ENCODE results near the gene MINDY4. TPM values are rescaled to one million over a fixed set of nuclear protein-coding genes. Genes with fewer than 3 reads are reported as not detected.

Gene MINDY4
- total and polyA plus RNA-seq, 2 donors (not counting 1 experiment from before 2014, with no cell fraction given): 0.12 to 1.1 TPM

DNA sequence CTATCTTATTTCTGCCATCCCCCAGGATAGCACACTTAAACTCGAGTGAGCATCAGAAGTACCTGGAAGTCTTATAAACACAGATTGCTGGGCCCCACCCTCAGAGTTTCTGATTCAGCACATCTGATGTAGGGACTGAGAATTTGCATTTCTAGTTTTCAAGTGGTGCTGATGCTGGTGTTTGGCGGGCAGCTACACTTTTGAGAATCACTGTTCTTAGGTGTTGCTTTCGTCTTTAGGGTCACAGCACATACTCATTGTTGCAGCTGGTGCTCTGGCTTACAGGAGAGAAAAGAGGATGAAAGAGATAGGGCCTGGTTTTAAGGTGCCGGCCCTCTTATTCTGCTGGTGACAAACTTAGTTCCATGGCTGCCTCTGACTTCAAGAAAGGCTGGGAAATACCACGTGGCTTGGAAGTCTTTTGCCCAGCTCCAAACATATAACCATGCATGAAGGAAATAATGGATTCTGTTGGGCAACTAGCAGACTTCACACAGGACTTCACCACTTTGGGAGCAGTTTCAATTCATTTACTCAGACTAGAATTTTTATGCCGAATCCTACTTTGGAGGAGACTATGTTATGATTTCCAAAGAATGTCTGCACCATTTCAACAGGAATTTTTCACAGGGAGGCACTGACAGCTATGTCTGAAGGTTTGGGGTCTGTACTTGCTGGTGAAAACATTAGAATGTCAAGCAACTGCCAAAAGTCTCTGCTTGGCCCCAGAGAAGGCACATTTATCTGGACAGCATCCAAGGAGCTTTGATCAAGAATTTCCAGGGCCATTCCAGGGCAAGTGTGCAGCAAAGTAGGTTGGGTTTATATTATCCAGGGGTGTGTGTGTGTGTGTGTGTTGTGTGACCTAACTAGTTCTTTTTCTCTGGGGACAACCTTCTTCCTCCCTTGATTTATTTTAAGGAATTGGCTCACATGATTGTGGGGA is 6.9 kb upstream of the MINDY4 start:
- Histone ChIP-seq H3K4me2 (replicated peaks; ENCODE audit: low read depth, low read length, poor library complexity, severe bottlenecking) (no peak overlapping the region), H4K20me1 (ENCODE audit: control insufficient read depth, insufficient read depth, low read length, poor library complexity, severe bottlenecking) (no peaks in the 10 kb centered on the region), H3K4me1 (ENCODE audit: control insufficient read depth in 2 of 2, insufficient read depth in 2 of 2, low read length in 2 of 2) (no peaks in the 10 kb centered on the region), H3K79me2 (ENCODE audit: control insufficient read depth, insufficient read depth, low read length) (no peaks in the 10 kb centered on the region), H3K27me3 (replicated peaks in 1 of 4; ENCODE audit: control extremely low read depth in 1 of 4, control insufficient read depth in 3 of 4, insufficient read depth in 4 of 4, low read length in 3 of 4) (peaks cover 0 to 9% (median 2%) of the 10 kb centered on the region in 4 experiments), H3K9ac (ENCODE audit: low read length) (no peak overlapping the region), H3K27ac (ENCODE audit: low read length in 2 of 2) (no peak overlapping the region), H3K4me3 (ENCODE audit: control extremely low read depth in 1 of 5, extremely low read depth in 1 of 5, insufficient read depth in 1 of 5, low read depth in 2 of 5, low read length in 4 of 5) (no peak overlapping the region), H3K36me3 (replicated peaks in 1 of 2; ENCODE audit: control extremely low read depth in 1 of 2, control insufficient read depth in 1 of 2, extremely low read depth in 1 of 2, insufficient read depth in 2 of 2, low read length in 1 of 2) (no peaks in the 10 kb centered on the region), H2AFZ (ENCODE audit: insufficient read depth, low read depth, low read length, poor library complexity, severe bottlenecking) (no peak overlapping the region), H3K9me3 (ENCODE audit: control extremely low read depth in 1 of 3, control insufficient read depth in 2 of 3, insufficient read depth in 1 of 3, low read length in 2 of 3) (no peaks in the 10 kb centered on the region)
- Mint-ChIP-seq H3K27me3 (peaks cover 14% of the 10 kb centered on the region), H3K9me3 (ENCODE audit: insufficient read depth) (no peaks in the 10 kb centered on the region), H3K4me3 (no peak overlapping the region), H3K4me1 (no peaks in the 10 kb centered on the region), H3K27ac (no peak overlapping the region)
- DNase-seq: no peak
- ChIA-PET CTCF (interaction anchor here (1.2 kb wide), 1 partner anchor 24 kb away, joined by 5 read pairs; no protein-coding TSS in a partner anchor), POLR2A (no interaction called here)
- intact Hi-C loops (cut with micrococcal nuclease): no loop called here
- no peak for ATAC-seq (ENCODE audit: low read depth)
- TF ChIP-seq EZH2 (IDR thresholded peaks at IDR 0.05; ENCODE audit: borderline replicate concordance, insufficient read depth, low read depth, low read length, poor library complexity, severe bottlenecking): no peak
- TF ChIP-seq, protein P1, sequence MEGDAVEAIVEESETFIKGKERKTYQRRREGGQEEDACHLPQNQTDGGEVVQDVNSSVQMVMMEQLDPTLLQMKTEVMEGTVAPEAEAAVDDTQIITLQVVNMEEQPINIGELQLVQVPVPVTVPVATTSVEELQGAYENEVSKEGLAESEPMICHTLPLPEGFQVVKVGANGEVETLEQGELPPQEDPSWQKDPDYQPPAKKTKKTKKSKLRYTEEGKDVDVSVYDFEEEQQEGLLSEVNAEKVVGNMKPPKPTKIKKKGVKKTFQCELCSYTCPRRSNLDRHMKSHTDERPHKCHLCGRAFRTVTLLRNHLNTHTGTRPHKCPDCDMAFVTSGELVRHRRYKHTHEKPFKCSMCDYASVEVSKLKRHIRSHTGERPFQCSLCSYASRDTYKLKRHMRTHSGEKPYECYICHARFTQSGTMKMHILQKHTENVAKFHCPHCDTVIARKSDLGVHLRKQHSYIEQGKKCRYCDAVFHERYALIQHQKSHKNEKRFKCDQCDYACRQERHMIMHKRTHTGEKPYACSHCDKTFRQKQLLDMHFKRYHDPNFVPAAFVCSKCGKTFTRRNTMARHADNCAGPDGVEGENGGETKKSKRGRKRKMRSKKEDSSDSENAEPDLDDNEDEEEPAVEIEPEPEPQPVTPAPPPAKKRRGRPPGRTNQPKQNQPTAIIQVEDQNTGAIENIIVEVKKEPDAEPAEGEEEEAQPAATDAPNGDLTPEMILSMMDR (IDR thresholded peaks at IDR 0.05): no peak
- WGBS (ENCODE audit: insufficient coverage): 85% methylated on average over 2 of the region's 6 CpGs

- ChIA-PET CTCF (no interaction called here), POLR2A (no interaction called here)
- Histone ChIP-seq H4K20me1 (ENCODE audit: control insufficient read depth, insufficient read depth, low read length, poor library complexity, severe bottlenecking) (no peaks in the 10 kb centered on the region), H3K4me3 (ENCODE audit: control extremely low read depth in 1 of 5, extremely low read depth in 1 of 5, insufficient read depth in 1 of 5, low read depth in 2 of 5, low read length in 4 of 5) (no peak overlapping the region), H3K27ac (ENCODE audit: low read length in 2 of 2) (no peak overlapping the region), H3K4me2 (replicated peaks; ENCODE audit: low read depth, low read length, poor library complexity, severe bottlenecking) (no peak overlapping the region), H3K9me3 (ENCODE audit: control extremely low read depth in 1 of 3, control insufficient read depth in 2 of 3, insufficient read depth in 1 of 3, low read length in 2 of 3) (no peaks in the 10 kb centered on the region), H3K27me3 (replicated peaks in 1 of 4; ENCODE audit: control extremely low read depth in 1 of 4, control insufficient read depth in 3 of 4, insufficient read depth in 4 of 4, low read length in 3 of 4) (peaks cover 0 to 5% (median 0%) of the 10 kb centered on the region in 4 experiments), H2AFZ (ENCODE audit: insufficient read depth, low read depth, low read length, poor library complexity, severe bottlenecking) (no peak overlapping the region), H3K79me2 (ENCODE audit: control insufficient read depth, insufficient read depth, low read length) (no peaks in the 10 kb centered on the region), H3K4me1 (ENCODE audit: control insufficient read depth in 2 of 2, insufficient read depth in 2 of 2, low read length in 2 of 2) (no peaks in the 10 kb centered on the region), H3K9ac (ENCODE audit: low read length) (no peak overlapping the region), H3K36me3 (replicated peaks in 1 of 2; ENCODE audit: control extremely low read depth in 1 of 2, control insufficient read depth in 1 of 2, extremely low read depth in 1 of 2, insufficient read depth in 2 of 2, low read length in 1 of 2) (no peaks in the 10 kb centered on the region)
- intact Hi-C loops (cut with micrococcal nuclease): no loop called here
- Mint-ChIP-seq H3K27me3 (peaks cover 5% of the 10 kb centered on the region), H3K27ac (no peak overlapping the region), H3K9me3 (ENCODE audit: insufficient read depth) (no peaks in the 10 kb centered on the region), H3K4me1 (no peaks in the 10 kb centered on the region), H3K4me3 (no peak overlapping the region)
- no peak for ATAC-seq (ENCODE audit: low read depth)
- no peak for DNase-seq
- 100% methylated on average over 1 of the region's 2 CpGs for WGBS (ENCODE audit: insufficient coverage)
- TF ChIP-seq, protein P1 (IDR thresholded peaks at IDR 0.05): no peak
- no peak for TF ChIP-seq EZH2 (IDR thresholded peaks at IDR 0.05; ENCODE audit: borderline replicate concordance, insufficient read depth, low read depth, low read length, poor library complexity, severe bottlenecking)
These were observed 5.8 kb upstream of the MINDY4 start for GRCh38 chr7:30765408-30765807.
